ENCODE measurements around the gene ELMO1. TPM values are rescaled to one million over a fixed set of nuclear protein-coding genes. Genes with fewer than 3 reads are reported as not detected.
A peak's percentile ranks its signal among the peaks of the same experiment; 100 is the strongest.

The ELMO1 gene
- total RNA-seq, 1 donor from 2014 or later, result 11.9 TPM

DNA sequence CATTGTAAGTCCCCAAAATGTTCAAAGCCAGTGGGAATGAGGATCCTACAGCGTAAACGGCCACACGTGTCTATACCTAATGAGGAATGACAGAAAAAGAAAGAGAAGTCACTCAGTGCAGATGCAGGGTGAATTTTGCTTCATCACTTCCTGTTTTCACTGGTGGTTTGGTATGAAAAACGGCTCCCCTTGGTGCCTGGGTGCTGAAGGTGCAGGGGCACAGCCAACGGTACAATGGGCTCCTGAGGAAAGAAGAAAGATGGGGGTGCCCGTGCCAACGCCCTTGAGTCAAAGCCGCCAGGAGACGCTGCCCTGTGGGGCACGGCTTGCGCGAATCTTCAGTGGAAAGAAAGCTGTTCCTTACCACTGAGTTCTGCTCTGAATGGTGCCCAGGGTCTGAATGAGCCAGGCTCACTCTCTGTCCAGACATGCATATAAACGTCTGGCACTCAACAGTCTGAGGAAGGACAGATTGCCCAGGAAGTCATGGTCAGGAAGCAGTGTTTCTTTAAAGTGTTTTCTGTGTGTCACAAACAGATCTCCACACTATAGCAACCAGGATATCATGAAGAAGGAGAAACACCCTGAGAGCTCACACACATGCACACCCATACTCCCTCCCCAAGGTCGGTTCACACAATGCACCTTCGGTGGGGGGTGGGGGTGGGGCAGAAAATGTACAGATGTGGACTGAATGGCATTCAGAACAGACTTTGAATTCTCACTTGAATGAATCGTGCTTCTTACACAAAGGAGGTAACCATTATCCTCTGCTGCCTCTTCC lies 105.8 kb downstream of the ELMO1 start:
- ATAC-seq (ENCODE audit: poor library complexity) (peak; percentile 66), DNase-seq (peak; percentile 48)
- intact Hi-C loops (cut with DNase I), result no loop called here

DNA sequence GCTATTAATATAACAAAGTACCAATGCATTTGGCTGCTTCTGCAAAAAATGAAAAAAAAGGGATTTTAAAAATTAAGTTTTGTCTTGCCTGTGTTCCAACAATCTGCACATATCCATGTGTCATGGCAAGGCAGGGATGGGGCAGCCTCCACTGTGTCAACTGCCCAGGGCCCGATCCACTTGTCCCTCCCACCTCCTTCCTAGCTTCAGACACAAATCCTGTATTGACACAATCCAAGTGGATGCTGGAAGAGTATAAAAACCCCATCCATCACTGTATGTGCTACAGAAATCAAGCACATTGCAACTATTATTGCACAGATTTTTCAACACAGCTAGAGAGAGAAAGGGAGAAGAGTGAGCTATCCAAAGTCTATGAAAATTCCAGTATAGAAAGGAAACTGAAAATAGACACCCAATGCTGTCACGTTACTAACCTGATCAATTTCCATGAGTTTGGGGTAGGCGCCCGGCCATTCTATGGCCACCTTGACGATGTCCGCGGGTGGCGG lies 106.4 kb downstream of the ELMO1 start:
- no peak for ATAC-seq (ENCODE audit: poor library complexity)
- intact Hi-C loops (cut with DNase I), result no loop called here

DNA sequence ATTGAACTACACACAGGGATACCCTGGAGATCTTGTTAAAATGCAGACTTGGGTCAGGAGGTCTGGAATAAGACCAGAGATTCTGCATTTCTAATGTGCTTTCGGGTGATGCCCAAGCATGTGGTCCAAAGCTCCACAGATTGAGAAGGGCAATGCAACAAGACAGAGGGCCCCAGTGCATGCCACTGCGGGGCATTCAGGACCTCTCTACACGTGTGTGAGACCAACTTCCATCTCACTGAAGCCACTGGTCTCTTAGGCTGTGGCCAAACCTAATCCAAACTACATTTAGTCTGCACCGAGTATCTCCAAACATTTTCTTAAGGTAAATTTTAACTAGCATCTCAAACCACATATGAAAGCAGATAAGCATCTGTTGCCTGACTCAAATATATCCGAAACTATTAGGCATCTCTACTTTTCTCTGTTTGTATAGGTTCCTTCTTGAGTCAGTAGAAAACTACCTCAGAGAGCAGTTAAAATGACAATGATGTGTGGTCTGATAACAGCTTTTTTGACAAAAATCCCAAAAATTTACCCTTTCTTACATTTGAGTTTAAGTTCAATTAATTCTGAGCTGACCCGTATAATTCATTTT lies 107.5 kb downstream of the ELMO1 start:
- ATAC-seq (ENCODE audit: poor library complexity) (no peak), DNase-seq (no peak)
- intact Hi-C loops (cut with DNase I), result no loop called here

More for the DNA sequence above, 106.4 kb downstream of the ELMO1 start:
- DNase-seq, result no peak

DNA sequence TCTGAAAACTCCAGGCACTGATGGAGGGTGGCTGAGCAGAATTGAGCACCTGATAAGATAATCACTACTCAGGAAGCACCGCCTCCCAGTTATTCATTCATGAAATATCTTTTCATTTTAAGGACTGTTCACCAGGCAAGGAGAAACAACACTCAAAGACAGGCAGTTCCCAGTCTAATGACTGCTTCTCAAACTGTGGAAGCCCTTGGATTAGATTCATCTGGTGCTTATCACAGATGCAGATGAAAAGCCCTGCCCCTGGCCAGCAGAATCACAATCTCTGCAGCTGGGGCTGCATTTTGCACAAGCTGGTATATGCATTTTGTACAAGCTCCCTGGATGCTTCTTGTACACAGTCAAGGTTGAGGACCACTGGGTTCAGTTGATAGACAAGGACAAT lies 109.7 kb downstream of the ELMO1 start:
- DNase-seq, result no peak
- no peak for ATAC-seq (ENCODE audit: poor library complexity)
- intact Hi-C loops (cut with DNase I), result no loop called here

DNA sequence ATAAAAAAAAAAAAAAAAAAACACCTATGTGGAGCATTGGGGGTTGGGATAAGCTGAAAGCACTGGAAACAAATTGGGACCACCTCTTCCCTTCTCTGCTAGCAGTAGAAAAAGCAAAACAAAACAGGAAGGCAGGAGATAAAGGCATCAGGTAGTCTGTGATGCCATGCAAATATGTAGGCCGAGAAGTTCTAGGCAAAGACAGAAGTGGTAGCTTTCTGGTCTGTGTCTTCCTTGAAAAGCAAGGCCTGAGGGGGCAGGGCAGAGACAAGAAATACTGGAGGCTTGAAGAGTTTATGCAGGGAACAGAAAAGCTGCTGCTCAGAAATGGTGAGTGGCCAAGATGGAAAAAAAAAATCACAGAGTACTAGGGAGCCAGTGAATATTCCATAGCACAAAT lies 111.1 kb downstream of the ELMO1 start:
- no peak for ATAC-seq (ENCODE audit: poor library complexity)
- intact Hi-C loops (cut with DNase I), result no loop called here

DNA sequence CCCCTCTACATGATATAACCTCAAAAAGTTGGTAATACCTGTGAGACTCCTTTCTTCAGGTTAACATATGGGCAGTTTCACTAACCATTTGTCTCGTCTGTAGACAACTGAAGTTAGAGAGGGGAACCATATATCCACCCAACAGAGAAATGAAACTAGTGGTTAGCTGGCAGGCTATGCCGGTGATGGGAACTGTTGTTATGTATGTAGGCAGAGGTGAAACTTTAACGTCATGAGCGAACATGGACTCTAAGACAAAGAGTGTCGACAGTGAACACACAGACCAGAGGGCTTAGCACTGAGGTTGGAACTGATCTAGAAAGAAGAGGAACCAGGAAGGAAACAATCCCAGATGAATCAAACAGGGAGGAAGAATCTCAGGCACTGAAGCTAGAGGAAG lies 112.4 kb downstream of the ELMO1 start:
- no peak for DNase-seq
- intact Hi-C loops (cut with DNase I), result no loop called here
- no peak for ATAC-seq (ENCODE audit: poor library complexity)

More for the DNA sequence above, 111.1 kb downstream of the ELMO1 start:
- DNase-seq, result no peak

DNA sequence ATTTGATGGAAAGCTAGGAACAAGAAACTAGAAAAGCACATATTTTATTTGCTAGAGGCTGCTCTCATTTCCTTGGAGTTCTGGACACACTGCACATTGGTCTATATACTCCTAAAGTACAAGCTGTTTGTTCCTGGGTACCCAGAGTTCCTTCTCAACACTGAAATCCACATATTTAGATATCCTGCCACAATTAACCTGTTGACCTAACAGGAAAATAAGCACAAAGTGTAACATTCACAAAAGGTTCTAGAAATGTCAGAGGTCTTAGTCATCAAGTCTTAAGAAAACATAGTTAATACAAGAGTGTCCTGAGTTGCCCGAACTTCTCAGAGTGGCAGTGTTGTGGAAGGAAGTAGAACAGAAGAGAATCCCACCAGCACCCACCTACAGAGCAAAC lies 115.6 kb downstream of the ELMO1 start:
- ATAC-seq (ENCODE audit: poor library complexity) (no peak), DNase-seq (no peak)
- intact Hi-C loops (cut with DNase I), result no loop called here

DNA sequence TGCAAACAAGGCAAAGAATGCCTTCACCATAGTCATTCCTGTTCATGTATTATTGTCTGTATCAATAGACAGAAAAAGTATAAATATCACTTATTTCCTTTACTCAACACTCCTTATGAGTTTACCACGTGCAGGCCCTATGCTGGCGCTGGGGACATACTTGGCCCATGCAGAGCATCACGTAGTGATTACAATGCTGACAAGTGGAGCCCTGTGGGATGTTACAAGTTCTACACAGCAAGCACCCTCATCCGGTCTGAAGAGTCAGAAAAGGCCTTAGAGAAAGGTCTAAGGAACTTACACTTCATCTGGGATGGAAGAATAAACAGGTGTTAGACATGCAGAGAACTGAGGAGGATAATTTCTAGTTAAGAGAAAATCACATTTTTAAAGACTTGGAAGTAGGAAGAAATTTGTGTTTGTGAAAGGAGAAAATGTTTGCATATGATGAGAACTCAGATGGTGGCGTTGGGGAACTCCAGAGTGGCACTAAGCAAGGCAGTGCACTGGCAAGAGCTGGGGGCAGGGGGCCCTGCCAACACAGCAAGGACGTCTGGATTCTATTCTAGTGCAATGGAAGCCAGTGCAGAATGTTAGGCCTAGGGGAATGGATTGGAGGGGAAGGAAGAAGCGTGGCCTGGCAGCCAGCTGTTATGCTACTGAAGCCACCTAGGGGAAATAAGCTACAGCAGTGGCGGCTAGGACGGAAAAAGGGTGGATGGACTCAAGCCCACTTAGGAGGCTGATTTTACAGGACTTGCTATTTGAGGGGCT lies 116.2 kb downstream of the ELMO1 start:
- no peak for DNase-seq
- intact Hi-C loops (cut with DNase I), result no loop called here
- ATAC-seq (ENCODE audit: poor library complexity), result no peak

DNA sequence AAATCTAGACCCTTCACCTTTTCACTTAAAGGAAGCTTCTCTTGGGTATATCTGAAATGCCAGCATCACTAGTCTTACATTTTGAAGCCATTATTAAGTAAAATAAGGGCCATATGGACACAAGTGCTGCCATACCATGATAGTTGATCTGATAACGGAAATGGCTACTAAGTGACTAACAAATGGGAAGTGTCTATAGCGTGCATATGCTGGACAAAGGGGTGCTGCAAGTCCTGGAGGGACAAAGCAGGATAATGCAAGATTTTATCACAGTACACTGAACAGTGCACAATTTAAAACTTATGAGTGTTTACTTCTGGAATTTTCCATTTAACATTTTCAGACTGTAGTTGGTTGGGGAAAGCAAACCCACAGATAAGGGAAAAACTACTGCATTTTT lies 117.9 kb downstream of the ELMO1 start:
- DNase-seq, result no peak
- no peak for ATAC-seq (ENCODE audit: poor library complexity)
- intact Hi-C loops (cut with DNase I), result no loop called here

DNA sequence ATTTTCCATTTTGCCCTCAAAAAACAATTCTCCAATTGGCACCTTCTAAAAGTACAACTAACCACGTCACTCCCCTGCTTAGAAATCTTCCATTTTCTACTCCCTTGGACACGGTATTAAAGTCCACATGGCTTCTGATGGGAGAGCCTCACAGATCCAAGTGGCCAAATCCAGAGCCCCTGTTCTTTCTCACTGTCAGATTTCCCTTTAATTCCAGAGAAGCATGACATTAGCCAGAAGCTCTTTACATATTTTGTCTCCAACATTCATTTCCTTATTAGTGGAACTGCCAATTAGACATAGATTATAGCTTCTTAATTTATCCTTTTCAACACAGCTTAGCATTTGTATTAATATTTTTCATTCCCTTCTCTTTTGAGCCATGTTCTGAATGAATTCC lies 118.7 kb downstream of the ELMO1 start:
- intact Hi-C loops (cut with DNase I), result no loop called here
- DNase-seq, result no peak
- no peak for ATAC-seq (ENCODE audit: poor library complexity)

DNA sequence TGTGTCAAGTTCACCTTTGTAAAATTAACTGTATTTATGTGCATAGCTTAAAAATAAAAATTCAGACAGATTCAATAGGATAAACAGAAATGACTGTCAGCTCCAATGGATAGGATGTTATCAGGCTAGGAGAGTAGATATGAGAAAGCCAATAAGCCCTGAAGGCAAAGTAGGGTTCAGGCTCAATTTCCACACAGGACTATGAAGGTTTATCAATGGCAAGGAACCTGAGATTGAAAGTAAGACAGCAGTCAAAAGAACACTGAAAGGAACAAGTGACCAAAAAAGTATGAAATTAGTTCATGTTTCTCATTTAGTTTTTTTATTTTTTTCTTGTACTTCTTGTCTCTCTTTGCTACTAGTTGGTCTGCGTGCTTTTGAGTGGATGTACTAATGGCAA lies 121.4 kb downstream of the ELMO1 start:
- intact Hi-C loops (cut with DNase I), result no loop called here
- ATAC-seq (ENCODE audit: poor library complexity), result no peak

DNA sequence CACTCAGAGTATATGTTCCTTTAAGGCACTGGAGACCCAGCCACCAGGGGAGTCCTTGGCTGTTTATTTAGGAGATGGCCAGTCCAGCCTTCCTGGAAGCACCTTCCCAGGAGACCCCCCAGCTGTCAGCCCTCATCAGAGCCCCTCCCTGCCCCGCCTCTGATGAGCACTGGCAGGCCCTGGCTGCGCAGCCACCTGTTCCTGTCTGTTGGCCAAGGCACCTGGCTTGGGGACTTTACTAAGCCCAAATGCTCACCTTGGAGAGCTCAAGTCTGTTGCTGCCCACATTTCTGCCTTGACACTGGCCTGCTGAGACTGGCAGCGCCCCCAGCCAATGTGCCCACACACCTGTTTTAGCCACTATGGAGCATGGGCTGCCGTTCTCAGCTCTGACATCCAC lies 124.7 kb downstream of the ELMO1 start:
- DNase-seq (no peak), ATAC-seq (ENCODE audit: poor library complexity) (no peak)
- intact Hi-C loops (cut with DNase I), result no loop called here

More for the DNA sequence above, 121.4 kb downstream of the ELMO1 start:
- no peak for DNase-seq

DNA sequence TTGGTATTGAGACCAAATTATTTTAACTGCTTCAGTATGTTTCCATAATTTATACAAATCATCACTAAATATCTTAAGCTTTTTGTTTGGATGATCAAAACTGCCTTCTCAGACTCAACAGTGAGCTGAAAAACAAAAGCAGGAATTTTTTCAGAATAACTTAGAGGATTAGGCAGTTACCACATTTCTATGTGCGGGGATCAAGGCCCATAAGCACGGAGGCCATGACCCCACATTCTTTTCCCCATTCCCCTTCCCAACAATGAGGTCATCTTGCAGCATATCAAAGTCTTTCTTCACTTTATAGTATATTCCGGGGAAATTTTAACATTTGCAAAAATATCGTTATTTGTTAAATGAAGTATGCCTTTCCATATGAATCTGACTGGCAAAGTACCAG lies 125.8 kb downstream of the ELMO1 start:
- DNase-seq (no peak), ATAC-seq (ENCODE audit: poor library complexity) (no peak)
- intact Hi-C loops (cut with DNase I), result no loop called here

DNA sequence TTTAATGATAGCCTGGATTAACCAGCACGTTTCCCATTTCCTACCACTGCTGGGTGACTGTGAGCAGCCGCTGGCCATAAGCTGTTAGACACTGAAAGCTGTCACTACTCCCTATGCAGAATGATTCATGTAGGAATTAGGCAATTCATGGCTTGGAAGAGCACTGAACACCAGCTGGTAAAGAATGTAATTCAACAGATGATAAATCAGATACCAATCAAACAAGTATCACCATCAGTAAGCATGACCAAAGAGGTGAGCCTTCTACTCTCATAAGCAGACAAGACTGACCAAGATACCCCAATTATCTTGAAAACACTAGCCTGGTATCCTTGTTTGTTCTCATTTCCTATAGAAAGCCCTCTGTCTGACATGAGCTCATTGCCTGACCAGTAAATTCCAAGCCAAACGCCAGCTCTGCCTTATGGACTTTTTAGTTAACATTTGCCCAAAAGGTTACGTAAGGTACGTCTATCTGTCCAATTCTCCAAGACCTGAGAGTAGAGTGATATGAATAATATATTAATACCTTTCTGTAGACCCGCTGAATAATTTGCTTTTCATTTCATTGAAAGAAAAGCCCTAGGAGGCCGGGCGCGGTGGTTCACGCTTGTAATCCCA lies 127.7 kb downstream of the ELMO1 start:
- no peak for DNase-seq
- intact Hi-C loops (cut with DNase I), result no loop called here
- ATAC-seq (ENCODE audit: poor library complexity), result no peak

DNA sequence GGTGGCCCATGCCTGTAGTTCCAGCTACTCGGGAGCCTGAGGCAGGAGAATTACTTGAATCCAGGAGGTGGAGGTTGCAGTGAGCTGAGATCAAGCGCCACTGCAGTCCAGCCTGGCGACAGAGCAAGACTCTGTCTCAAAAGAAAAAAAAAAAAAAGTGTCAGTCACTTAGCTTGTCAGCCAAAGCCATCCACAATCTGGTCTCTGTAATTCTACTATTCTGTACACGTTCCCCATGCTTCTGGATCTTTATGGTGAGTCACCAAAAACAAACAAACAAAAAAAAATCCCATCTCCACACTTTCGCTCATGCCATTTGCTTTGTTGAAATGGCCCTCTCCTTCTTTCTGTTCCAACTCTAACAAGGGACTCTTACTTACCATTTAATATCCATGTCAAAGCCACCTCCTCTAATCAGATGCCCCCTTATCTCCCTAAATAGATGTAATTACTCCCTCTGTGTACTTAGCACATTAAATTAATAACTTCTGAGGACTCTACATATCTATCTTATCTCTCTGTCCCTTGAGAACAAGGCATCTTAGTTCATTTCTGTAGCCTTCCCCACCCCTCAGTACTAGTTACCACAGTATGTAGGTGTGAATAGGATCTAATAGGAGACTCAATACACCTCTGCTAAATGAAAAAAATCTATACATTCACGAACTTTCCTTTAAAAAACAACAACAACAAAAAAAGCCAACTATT lies 128.4 kb downstream of the ELMO1 start:
- DNase-seq, result no peak
- no peak for ATAC-seq (ENCODE audit: poor library complexity)
- intact Hi-C loops (cut with DNase I), result no loop called here

DNA sequence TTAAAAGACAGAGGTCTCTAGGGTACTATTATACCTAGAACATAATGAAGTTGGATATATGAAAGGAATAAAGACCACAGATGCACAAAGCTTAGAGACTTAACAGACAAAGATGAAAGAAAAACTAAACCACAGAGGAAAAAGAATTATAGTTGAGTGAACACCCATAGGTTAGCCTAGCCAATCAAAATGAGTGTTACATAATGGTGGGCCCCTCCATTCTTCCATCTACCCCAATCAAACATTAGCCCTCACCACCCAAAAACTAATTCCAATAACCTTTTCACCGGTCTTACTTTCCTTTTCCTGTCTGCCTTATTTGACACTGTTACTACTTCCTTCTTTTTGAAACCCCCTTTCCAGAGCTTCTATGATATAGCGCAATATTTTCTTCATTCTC lies 130.1 kb downstream of the ELMO1 start:
- DNase-seq (no peak), ATAC-seq (ENCODE audit: poor library complexity) (no peak)
- intact Hi-C loops (cut with DNase I), result no loop called here

DNA sequence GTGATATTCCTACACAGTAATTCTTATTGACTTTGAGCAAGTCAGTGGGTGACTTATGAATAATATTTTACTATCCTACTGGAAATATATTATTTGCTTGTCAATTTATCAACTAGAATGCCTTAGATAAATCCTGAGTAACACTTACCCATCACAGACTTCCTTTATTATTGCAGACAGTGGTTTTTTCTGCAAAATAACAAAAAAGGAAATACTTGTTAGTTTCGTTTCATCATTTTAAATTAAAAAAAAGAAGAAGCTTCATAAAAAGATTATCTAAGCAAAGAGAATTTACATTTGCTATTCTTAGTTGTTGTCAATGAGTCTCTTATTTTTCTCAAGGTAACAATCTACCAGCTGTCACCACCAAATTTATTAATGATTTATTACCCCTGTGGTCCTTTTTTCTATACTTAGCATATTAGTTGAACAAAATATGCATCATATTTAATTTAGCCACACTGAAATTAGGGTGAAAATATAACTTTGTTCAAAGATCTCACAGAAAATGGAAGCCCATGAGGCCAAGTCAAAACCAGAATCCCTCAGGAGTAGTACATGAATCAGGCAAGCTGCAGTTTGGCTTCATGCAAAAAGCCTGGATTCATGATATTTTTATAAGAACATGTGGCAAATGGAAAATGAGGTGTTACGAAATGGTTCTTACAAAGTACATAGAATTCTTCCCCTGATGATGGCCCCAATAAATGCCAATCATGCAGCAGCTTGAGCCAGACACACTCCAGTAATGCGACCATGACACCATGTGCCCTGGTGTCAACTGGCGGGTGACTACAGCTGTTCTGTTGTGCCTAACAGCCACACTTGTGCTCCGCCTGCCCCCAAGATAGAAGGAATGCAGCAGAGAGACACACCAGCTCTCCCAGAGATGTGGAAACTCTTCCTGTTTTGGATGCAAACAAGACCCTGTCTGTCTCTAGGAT lies 132.6 kb downstream of the ELMO1 start:
- DNase-seq, result no peak
- ATAC-seq (ENCODE audit: poor library complexity), result peak; percentile 36
- intact Hi-C loops (cut with DNase I), result no loop called here

DNA sequence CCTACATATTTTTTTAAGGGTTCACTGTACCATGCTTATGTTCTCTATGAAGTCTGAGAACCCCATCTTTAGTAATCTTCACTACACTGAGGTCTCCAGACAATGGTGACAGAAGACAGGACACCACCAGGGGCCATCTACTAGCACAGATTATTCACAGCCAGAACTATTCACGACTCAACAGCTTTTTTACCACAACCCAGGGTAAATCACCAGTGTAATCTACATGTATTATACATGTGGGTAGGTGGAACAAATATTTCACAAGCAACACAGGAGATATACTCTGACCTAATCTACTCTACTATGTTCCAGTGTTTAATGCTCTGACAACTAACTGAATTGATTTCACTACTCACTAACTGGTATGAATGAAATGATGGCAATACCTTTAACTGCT lies 136.1 kb downstream of the ELMO1 start:
- ATAC-seq (ENCODE audit: poor library complexity), result no peak
- no peak for DNase-seq
- intact Hi-C loops (cut with DNase I), result no loop called here
